Activated CD8-positive, alpha-beta memory T cell treated with anti-CD3 and anti-CD28 coated beads for 4 hours (primary cell): ENCODE measurements around the gene UTP11.
"Not testable (repeated sequence)": the region's sequence is repeated elsewhere in the genome, so short reads cannot be mapped to it uniquely, and the experiment has no call there.

Source experiments
- DNase-seq, 2 donors: peaks; one replicate each; pipeline ENCODE4 v3.0.0-alpha.2; 2020; ENCODE audit warnings: low read depth in 2 of 2

The UTP11 gene

GRCh38 chr1:38012363-38013226 lies at the start of gene UTP11:
UTP11 (plus strand) TSS chr1:38012734; CDS start chr1:38012803, 69 bp downstream.
- DNase-seq = peak; percentile 74 to 88

GRCh38 chr1:37964106-37964505 lies 48.4 kb upstream of the UTP11 start:
- DNase-seq = not testable (repeated sequence)

- no peak for DNase-seq
Observed at GRCh38 chr1:37965301-37965700, 47.2 kb upstream of the UTP11 start.

GRCh38 chr1:37973684-37974083 lies 38.9 kb upstream of the UTP11 start:
- DNase-seq = not testable (repeated sequence)

GRCh38 chr1:37974567-37974966 lies 38.0 kb upstream of the UTP11 start:
- no peak for DNase-seq

- DNase-seq = not testable (repeated sequence)
Observed at GRCh38 chr1:37975083-37975482, 37.5 kb upstream of the UTP11 start.

- no peak for DNase-seq
Observed at GRCh38 chr1:37978541-37978940, 34.0 kb upstream of the UTP11 start.

GRCh38 chr1:37983546-37983945 lies 29.0 kb upstream of the UTP11 start:
- no peak for DNase-seq

GRCh38 chr1:37987679-37988078 lies 24.9 kb upstream of the UTP11 start:
- no peak for DNase-seq

- DNase-seq = no peak
Observed at GRCh38 chr1:37989361-37989930, 23.1 kb upstream of the UTP11 start.

GRCh38 chr1:37994886-37995566 lies 17.5 kb upstream of the UTP11 start:
- DNase-seq = no peak

GRCh38 chr1:37995751-37996345 lies 16.7 kb upstream of the UTP11 start:
- no peak for DNase-seq

GRCh38 chr1:37997256-37998088 lies 15.1 kb upstream of the UTP11 start:
- no peak for DNase-seq

GRCh38 chr1:37998089-37998808 lies 14.3 kb upstream of the UTP11 start:
- DNase-seq = no peak

GRCh38 chr1:37998913-37999429 lies 13.6 kb upstream of the UTP11 start:
- DNase-seq = no peak

- no peak for DNase-seq
Observed at GRCh38 chr1:37999430-38000232, 12.9 kb upstream of the UTP11 start.

- DNase-seq = no peak
Observed at GRCh38 chr1:38000233-38000528, 12.4 kb upstream of the UTP11 start.

- DNase-seq = no peak
Observed at GRCh38 chr1:38000529-38001455, 11.7 kb upstream of the UTP11 start.
